ENCODE data around the gene P3H4.

DNA sequence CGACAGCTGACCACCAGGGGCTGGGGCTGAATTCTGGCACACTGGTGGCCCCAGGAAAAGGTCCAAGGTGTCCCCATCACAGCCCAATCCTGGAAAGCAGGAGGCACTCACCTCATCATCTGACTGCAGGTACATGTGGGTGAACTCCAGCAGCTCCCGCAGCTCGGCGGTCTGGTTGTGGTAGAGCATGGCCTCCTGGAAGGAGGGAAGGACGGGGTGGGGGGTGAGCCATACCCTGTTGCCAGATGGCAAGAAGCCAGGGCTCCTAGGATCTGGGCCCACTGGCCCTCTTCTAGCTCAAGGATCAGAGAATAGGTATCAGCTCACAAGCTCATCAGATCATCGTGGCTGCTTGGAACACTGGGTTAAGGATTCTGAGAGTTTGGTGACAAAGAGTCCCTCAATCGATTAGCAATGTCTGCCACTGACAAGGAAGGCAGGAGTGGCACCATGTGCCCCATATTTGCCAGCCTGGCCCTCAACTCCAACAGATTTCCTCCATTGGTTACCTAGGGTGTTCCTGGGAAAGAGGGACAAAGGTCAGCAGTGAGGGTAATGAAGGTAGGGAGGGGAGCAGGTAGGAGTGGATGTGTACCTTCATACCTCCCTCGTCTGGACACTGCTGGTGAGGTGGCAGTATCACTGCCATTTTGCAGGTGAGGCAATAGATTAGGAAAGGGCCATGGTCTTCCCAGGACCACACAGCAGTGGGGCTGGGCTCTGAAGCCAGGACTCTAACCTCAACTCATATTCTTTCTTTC lies 4.9 kb downstream of the P3H4 start:
- TF ChIP-seq POLR2A (IDR thresholded peaks at IDR 0.05), result no peak
- TF ChIP-seq, protein P1, sequence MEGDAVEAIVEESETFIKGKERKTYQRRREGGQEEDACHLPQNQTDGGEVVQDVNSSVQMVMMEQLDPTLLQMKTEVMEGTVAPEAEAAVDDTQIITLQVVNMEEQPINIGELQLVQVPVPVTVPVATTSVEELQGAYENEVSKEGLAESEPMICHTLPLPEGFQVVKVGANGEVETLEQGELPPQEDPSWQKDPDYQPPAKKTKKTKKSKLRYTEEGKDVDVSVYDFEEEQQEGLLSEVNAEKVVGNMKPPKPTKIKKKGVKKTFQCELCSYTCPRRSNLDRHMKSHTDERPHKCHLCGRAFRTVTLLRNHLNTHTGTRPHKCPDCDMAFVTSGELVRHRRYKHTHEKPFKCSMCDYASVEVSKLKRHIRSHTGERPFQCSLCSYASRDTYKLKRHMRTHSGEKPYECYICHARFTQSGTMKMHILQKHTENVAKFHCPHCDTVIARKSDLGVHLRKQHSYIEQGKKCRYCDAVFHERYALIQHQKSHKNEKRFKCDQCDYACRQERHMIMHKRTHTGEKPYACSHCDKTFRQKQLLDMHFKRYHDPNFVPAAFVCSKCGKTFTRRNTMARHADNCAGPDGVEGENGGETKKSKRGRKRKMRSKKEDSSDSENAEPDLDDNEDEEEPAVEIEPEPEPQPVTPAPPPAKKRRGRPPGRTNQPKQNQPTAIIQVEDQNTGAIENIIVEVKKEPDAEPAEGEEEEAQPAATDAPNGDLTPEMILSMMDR (IDR thresholded peaks at IDR 0.05), result no peak

Measured in right lobe of liver (tissue), 4 donors.